WERI-Rb-1 (cell line): Measurements from ENCODE around the gene TM9SF4.
"Not testable (repeated sequence)": the region's sequence is repeated elsewhere in the genome, so short reads cannot be mapped to it uniquely, and the experiment has no call there.

Experiments
- DNase-seq: peaks from one replicate; pipeline ENCODE4 v3.0.0-alpha.2; 2020
- H3K27ac ChIP-seq: fragments of 250-450 bp; sonication (Bioruptor Pico); 2 replicates; pipeline ENCODE4 v1.5.1; 2020; ENCODE audit warnings: mild to moderate bottlenecking, moderate library complexity
- H3K27me3 ChIP-seq: fragments of 250-450 bp; sonication (Bioruptor Pico); 2 replicates; pipeline ENCODE4 v1.5.1; 2021; ENCODE audit warnings: mild to moderate bottlenecking, low read depth, moderate library complexity; ENCODE audit not compliant: insufficient read depth, severe bottlenecking
- H3K36me3 ChIP-seq: fragments of 250-450 bp; sonication (Bioruptor Pico); 2 replicates; pipeline ENCODE4 v1.5.1; 2020; ENCODE audit warnings: mild to moderate bottlenecking, moderate library complexity
- H3K4me3 ChIP-seq: 2 replicates; pipeline ENCODE4 v1.5.1; 2011; ENCODE audit warnings: low read depth, mild to moderate bottlenecking, control low read depth, low read length
- H3K9me3 ChIP-seq: fragments of 250-450 bp; sonication (Bioruptor Pico); 2 replicates; pipeline ENCODE4 v1.5.1; 2021; ENCODE audit warnings: mild to moderate bottlenecking, moderate library complexity; ENCODE audit not compliant: severe bottlenecking
- CTCF ChIP-seq: IDR thresholded peaks from 2 replicates; pipeline ENCODE4 v1.5.1; 2011; ENCODE audit warnings: low read depth, mild to moderate bottlenecking, control low read depth, inconsistent platforms, low read length

TM9SF4 gene

GRCh38 chr20:32189691-32190615 lies 80.4 kb downstream of the TM9SF4 start:
- no peaks in the 10 kb centered on the region for H3K27me3 ChIP-seq
- H3K4me3 ChIP-seq, result peak overlapping the region; percentile 66
- DNase-seq, result peak; percentile 76
- H3K9me3 ChIP-seq, result no peaks in the 10 kb centered on the region
- TF ChIP-seq CTCF, result no peak
- peaks cover 21% of the 10 kb centered on the region for H3K36me3 ChIP-seq
- H3K27ac ChIP-seq, result peak overlapping the region; percentile 96

- TF ChIP-seq CTCF, result no peak
- Histone ChIP-seq H3K27ac (peak overlapping the region; percentile 96), H3K27me3 (no peaks in the 10 kb centered on the region), H3K4me3 (peak overlapping the region; percentile 66), H3K9me3 (no peaks in the 10 kb centered on the region), H3K36me3 (peaks cover 29% of the 10 kb centered on the region)
- peak; percentile 43 for DNase-seq
These were observed 81.3 kb downstream of the TM9SF4 start for GRCh38 chr20:32190616-32191415.

- Histone ChIP-seq H3K9me3 (no peaks in the 10 kb centered on the region), H3K27me3 (no peaks in the 10 kb centered on the region), H3K4me3 (no peak overlapping the region), H3K27ac (peak overlapping the region; percentile 96), H3K36me3 (peaks cover 35% of the 10 kb centered on the region)
- no peak for DNase-seq
- no peak for TF ChIP-seq CTCF
These were observed 81.9 kb downstream of the TM9SF4 start for GRCh38 chr20:32191422-32191821.

- H3K9me3 ChIP-seq, result no peaks in the 10 kb centered on the region
- H3K36me3 ChIP-seq, result peaks cover 40% of the 10 kb centered on the region
- H3K27me3 ChIP-seq, result no peaks in the 10 kb centered on the region
- H3K4me3 ChIP-seq, result no peak overlapping the region
- DNase-seq, result no peak
- TF ChIP-seq CTCF, result no peak
- H3K27ac ChIP-seq, result no peak overlapping the region
These were observed 82.4 kb downstream of the TM9SF4 start for GRCh38 chr20:32191873-32192272.

- Histone ChIP-seq H3K9me3 (no peaks in the 10 kb centered on the region), H3K27ac (no peak overlapping the region), H3K27me3 (no peaks in the 10 kb centered on the region), H3K36me3 (peaks cover 48% of the 10 kb centered on the region), H3K4me3 (no peak overlapping the region)
- no peak for TF ChIP-seq CTCF
- DNase-seq, result no peak
These were observed 83.2 kb downstream of the TM9SF4 start for GRCh38 chr20:32192698-32193097.

GRCh38 chr20:32193336-32193735 lies 83.8 kb downstream of the TM9SF4 start:
- H3K27ac ChIP-seq, H3K27me3 ChIP-seq, H3K9me3 ChIP-seq, H3K4me3 ChIP-seq, DNase-seq: not testable (repeated sequence)
- H3K36me3 ChIP-seq, result peaks cover 55% of the 10 kb centered on the region
